Spleen (tissue), 7 donors: ENCODE data around the gene ZNF718.
"Not testable (repeated sequence)": the region's sequence is repeated elsewhere in the genome, so short reads cannot be mapped to it uniquely, and the experiment has no call there.

ENCODE experiments used
- CTCF ChIP-seq, 11 experiments: fragments of 200-600 bp in 7 of 11; fragments of 450-650 bp in 4 of 11; sonication (generic) in 4 of 11; IDR thresholded peaks in 8 of 11; conservative IDR thresholded peaks in 3 of 11; 1 replicate in 7 of 11; 2 replicates in 4 of 11; pipeline versions ENCODE4 v1.4.0 to v1.8.0; 2016 to 2021; ENCODE audit warnings: antibody characterized with exemption in 11 of 11, inconsistent platforms in 4 of 11, mild to moderate bottlenecking in 1 of 11
- POLR2A ChIP-seq, 3 donors: fragments of 450-650 bp; IDR thresholded peaks; one replicate each; pipeline ENCODE4 v1.5.1; 2017; ENCODE audit warnings: antibody characterized with exemption in 3 of 3, mild to moderate bottlenecking in 1 of 3
- POLR2AphosphoS5 ChIP-seq, 3 donors: sonication (generic); formaldehyde crosslinking; IDR thresholded peaks; one replicate each; pipeline ENCODE4 v1.5.1; 2017; ENCODE audit warnings: antibody characterized with exemption in 3 of 3
- donor health status: DM: no; HTN: no; CAD: no; lungs with moderate emphysema.
- donor health status: DM: no; HTN: no; CAD: no.
- donor health status: DM: no; HTN: no; CAD: no.

DNA sequence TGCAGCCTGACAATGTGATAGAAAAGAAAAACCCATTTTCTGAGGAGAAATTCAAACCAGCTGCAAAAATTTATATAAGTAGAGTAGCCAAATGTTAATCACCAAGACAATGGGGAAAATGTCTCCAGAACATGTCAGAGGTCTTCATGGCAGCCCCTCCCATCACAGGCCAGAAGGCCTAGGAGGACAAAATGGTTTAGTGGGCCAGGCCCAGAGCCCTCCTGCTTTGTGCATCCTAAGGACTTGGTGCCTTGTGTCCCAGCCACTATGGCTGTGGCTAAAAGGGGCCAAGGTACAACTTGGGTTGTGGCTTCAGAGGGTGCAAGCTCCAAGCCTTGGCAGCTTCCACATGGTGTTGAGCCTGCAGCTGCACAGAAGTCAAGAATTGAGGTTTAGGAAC is 78.5 kb downstream of the ZNF718 start:
- TF ChIP-seq CTCF (IDR thresholded peaks at IDR 0.05 in 8 of 11, conservative IDR thresholded peaks at IDR 0.05 in 3 of 11); POLR2A (IDR thresholded peaks at IDR 0.05); POLR2AphosphoS5 (IDR thresholded peaks at IDR 0.05): not testable (repeated sequence)
